GM15510 (cell line): ENCODE data around the gene CD2AP.

Source experiments
- POLR2A ChIP-seq: IDR thresholded peaks from 3 replicates; pipeline ENCODE4 v1.6.1; 2011; ENCODE audit warnings: borderline replicate concordance; ENCODE audit not compliant: insufficient read length; ENCODE audit errors: extremely low read depth

CD2AP gene

DNA sequence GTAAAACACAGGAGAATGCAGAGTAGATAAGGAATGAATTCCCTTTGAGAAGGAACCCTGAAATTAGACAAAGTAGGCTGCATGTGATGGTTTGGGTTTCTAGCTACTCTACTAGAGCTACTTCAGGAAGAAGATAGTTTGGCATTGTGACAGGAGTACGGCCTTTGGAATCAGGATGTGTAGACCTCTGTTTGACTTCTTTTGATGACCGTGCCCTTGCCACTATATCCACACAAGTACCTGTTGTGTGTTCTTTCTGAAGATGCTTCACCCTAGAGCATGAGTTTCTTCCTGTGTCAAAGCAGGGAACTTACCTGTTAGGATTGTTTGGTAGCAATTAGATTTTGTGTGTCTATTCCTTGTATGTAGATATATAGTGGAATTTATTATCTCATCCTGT lies 41.7 kb downstream of the CD2AP start:
- TF ChIP-seq POLR2A = no peak

DNA sequence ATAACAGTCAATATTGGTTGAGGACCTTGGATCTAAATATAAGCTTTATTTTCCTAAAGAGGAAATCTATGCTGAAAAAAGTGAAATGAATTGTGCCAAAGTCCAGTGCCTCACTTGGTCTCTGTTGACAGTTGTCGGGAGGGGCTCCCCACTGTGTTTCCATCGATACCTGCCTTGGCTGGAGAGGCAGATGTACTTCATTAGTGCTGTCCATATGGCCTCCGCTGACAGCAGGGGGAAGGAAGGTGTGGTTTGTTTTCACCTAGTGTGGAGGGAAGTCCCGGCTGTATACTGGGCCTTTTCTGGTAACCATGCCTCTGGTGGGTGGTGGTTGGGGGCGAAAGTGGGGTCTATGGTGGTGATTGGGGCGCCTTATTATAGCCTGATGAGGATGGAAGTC lies 42.7 kb downstream of the CD2AP start:
- no peak for TF ChIP-seq POLR2A

DNA sequence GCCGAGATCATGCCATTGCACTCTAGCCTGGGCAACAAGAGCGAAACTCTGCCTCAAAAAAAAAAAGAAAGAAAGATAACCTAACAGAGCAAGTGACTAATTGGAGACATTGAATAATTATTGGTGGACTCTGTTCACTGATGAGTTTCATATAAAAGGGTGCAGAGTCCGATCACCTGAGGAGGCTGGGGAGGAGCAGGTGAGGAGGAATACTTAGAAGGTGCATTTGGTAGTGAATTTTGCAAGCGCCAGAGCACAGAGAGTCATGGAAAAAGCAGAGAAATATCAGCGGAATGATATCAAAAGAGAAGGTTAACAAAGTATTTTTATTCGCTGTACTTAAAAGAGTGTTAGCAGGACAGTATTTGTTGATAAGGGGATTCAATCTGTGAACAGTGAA lies 44.4 kb downstream of the CD2AP start:
- TF ChIP-seq POLR2A = no peak

DNA sequence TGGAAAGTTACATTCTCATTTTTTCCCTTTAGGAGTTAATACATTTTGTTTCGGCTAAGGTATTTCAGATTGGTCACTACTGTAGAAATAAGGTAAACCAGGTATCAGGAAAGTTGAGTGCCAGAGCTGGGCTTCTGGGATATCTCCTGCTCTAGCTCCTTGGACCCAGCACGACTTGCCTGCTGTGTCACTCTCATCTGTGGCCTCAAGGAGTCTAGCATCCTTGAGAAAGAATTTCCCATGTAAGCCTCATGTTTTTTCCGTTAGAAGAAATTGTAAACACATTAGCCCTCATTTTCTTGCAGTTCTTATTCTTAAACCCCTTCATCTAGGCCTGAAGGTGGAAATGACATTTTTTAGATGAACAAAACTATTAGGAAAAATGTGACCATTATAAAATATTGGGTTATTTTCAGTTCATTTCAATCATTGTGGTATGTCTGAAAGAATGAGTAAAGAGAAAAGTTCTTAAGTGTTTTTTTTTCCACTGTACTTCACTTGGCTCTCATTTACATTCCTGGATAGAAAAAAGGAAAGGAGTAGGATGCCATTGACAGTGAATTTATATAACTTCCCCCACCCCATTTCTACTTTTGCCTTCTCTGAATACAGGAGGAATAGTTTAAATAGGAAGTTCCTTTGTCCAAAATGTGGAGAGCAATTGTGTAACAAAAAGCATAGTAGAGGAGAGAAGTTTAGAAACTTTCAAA lies 46.7 kb downstream of the CD2AP start:
- no peak for TF ChIP-seq POLR2A

DNA sequence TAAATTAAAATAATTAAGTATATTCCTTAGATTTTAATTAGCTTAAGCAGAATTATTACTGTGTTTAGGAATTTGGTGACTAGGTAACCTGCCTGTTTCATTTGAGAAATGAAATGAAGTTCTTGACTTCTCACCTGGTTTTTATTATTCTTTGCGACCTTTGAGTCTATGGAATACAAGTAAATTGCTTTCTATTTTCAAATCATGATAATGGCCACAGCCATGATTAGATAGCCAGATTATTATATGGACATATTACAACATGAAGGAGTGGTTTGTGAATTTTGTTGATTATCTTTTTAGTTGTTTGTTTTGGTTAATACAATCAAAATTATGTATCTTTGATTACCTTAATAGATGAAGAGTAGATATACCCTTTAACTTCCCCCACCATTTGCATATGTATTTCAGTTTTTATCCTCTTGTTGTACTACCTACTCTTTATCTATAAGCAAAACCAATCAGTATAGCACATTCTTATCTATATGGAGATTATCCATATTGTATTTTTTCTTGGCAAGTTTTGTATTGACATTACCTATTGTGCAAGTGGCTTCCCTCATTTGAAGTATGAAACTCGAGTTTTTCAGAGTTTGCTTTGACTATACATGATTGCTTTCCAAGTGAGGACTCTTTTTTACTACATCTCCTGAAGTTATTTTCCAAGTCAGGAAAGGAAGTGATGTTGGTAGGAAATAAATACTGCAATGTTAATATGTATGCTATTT lies 47.9 kb downstream of the CD2AP start:
- TF ChIP-seq POLR2A = no peak

DNA sequence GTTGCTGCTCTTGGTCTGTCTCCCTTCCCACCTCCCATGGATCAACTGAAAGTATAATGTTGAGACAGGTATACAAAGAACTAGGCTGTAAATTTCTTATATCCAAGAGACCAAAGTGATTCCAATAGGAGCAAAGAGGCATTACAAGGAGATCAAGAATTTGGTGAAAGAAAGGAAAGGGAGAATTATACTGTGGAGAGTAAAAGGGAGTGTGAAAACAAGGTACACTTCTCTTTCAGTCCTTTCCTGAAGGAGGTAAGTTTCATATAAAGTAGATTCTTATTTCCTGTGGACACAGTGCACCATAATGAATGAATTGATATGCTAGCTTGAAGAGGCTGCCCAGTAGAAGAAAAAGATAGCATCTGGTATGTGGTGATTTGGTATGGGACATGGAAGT lies 49.7 kb downstream of the CD2AP start:
- TF ChIP-seq POLR2A = no peak

DNA sequence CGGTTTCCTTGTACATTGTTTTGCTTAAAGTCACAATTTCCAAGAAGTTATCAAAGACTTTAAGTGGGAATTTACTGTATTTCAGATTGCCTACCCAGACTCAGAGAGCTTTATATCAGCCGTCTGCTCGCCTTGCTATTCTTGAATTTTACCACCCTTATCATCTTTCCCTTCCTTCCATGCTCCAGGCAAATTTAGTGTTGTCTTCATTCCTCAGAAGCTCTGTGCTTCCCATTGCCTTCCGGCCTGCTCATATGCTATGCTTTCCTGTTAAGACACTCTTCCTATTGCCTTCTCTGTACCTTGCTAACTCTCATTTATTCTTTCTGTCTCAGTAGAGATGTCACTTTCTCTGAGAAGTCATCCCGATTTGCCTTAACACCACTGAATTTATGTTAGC lies 52.1 kb downstream of the CD2AP start:
- no peak for TF ChIP-seq POLR2A

DNA sequence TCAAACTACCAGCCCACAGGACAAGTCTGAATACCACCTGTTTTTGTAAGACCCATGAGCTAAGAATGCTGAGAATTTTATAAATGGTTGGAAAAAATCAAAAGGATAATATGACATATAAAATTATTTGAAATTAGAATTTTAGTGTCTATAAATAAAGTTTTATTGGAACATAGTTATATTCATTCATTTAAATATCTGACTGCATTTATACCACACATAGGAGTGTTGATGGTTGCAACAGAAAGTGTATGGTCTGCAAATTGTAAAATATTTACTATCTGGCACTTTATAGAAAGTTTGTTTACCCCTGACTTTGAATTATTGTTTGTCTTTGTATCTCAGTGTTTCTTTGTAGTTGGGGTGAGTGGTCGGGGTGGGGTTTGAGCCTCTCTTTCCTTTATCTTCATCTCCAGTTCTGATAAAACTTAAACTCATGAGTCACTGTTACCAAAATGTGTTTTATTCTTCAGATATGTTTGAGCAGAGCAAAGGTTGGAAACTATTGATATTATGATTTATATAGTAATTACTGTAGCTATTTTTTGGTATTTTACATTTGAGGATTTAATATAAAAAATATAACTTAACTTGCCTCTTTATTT lies 55.5 kb downstream of the CD2AP start:
- TF ChIP-seq POLR2A = no peak

DNA sequence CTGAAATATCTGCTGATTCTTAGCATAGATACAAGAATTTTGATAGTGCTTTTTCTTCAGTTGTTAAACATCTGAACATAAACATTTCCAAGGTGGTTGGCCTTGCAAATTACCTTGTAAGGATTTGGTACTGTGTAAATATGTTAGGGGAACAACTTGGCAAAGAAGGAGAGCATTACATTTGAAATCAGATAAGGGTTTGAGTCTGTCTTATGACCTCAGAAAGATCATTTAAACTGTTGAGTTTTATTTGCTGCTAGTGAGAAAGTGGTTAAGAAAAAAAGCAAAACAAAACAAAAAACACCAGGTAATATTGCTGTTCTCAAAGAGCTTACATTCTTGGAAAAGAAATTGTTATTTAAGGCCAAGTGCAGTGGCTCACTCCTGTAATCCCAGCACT lies 56.5 kb downstream of the CD2AP start:
- TF ChIP-seq POLR2A = no peak

DNA sequence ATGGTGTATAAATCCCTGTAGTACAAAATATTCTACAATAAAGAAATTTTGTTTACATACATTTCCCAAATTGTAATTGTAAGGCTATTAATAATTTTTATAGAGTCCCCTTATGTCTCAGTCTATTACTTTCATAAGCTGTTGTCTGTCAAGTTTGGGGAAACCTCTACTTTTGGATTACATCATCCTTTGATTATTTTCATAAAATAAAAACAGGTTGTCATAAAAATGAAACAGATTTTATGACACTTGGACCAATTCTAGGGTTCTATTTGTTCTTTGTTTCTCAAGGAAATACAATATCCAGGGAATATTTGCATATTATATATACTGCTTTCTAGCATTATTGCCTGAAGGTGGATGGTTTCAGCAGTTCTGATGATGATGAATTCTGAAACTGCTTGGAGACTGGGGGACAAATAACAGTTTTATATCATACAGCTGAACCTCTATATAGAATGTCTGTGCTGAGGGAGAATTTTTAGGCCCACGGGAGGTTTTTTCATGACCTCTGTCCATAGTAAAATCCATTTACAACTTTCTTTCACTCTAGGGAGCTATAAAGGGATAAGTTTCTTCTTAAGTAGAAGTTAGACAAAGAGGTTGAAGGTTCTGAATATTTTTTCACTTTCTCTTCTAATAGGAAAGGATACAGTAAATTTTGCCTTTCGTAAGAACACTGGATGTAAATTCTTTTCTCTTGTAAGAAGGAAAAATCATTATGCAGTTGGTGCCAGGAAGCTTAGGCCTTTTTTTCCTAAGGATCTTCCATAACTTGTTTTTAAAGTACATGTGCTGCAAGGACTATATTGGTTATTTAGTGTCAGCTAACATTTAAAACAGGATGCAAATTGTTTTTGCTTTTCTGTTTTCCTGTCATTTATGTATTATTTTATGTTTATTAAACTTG lies 58.0 kb downstream of the CD2AP start:
- no peak for TF ChIP-seq POLR2A

DNA sequence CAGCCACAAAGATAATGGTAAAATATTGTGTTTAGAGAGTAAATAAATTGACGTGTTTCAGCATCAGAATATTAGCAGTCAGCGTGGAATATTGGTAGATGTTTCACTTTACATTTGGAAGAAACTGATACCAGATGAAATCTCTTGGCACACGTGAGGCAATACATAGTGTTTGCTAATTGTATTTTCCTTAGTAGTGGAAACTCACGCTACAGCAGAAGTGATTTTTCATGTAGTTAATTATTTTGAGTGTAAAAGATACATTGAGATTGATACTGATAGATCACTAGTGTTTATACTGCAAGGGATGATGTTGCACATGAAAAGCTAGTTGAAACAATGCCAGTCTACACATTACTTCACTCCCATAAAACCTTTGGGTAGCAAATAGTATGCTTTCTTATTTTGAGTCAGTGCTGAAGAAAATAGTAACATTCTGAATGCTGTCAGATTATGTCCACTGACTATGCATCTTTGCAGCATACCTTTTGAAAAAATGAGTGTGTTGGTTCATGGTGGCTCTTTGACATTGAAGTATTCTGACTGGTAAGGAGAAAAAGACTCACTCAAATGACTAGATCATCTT lies 59.3 kb downstream of the CD2AP start:
- TF ChIP-seq POLR2A = no peak

DNA sequence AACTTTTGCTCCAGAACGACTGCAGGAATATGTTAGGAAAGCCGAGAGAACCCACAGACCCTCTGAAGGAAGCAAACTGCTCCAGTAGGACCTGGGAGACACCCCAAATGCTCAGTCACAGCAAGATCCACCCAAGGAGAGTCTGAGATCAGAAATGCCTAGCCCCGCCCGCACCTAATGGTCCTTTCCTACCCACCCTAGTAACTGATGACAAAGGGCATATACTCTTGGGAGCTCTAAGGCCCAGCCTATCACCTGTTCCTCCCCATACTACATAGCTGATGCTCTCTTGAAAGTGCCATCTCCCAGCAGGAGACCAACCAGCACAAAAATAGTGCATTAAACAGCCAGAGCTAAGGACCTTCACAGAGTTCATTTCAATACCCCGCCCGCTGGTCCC lies 67.6 kb downstream of the CD2AP start:
- TF ChIP-seq POLR2A = no peak

DNA sequence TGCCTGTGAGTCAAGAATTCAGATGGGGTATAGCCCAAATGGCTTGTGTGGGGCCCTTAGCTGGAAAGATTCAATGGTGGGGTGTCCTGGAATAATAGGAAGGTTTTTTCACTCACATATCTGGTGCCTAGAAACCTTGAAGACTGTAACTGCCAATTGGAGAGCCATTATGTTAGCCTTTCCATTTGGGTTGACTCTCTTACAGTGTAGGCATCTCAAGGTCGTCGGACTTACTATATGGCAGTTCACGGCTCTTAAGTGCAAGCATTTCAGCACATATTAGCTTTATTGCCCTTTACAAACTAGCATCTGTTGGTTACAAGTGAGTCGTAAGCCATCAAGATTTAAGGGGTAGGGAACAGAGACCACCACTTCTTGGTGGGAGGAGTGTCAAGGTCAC lies 74.1 kb downstream of the CD2AP start:
- no peak for TF ChIP-seq POLR2A

DNA sequence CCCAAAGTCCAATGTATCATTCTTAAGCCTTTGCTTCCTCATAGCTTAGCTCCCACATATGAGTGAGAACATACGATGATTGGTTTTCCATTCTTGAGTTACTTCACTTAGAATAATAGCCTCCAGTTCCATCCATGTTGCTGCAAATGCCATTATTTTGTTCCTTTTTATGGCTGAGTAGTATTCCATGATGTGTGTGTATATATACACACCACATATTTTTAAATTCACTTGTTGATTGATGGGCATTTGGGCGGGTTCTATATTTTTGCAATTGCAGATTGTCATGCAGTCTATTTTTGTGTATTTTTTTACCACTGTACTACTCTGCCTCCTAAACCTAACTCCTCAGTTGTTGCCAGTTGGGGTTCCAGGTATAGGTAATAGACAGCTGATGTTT lies 74.7 kb downstream of the CD2AP start:
- no peak for TF ChIP-seq POLR2A

DNA sequence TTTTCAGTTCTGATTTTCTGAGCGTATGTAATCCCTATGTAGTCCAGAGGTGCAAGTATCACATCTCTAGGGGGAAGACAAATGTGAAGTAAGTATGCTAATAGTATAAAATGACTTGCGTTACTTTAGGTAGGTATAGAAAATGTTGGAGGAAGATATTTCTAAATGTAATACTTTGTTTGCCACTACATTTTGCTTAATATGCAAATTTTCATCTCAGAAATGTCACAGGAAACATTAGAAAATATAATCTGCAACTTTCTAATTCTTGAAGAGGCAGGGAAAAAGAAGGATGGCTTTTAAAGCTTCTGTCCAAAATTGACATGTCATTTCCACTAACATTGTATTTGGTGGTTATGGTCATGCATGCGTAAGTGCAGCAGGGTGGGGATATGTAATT lies 85.6 kb downstream of the CD2AP start:
- no peak for TF ChIP-seq POLR2A

DNA sequence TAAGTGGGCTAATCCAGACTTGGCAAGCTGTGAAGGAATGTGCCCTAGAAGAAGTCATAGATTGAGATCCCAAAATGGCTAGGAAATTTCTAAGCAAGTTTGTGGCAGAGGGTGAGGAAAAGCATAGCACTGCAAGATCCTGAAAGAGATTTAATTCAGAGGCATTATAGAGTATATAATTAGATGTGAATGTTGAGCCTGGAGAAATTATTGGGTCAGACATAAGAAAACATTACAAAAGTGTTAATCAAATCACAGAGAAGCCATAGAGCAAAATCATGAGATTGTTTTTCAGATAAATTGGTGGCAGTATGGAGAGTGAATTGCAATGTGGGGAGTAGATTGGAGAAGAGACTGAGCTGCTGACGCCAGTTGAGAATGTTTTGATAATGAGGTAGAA lies 90.0 kb downstream of the CD2AP start:
- TF ChIP-seq POLR2A = no peak

DNA sequence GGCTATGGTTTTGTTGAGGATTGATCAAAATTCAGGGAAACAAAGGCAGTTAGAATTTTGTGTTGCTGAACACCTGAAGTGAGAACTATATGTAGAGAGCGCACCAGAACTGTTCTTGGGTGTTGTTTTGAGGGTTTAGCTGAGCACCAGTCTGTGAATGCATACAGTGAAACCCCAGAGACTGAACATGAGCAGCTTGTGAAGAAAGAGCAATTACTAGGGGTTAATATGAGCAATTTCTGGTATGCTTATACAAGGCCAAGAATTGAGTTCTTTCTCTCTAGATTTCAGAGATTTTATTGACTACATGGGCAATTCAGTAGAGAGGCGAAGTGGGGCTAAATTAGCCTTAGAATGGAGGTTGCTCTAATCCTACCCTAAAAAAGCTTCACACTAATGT lies 93.9 kb downstream of the CD2AP start:
- TF ChIP-seq POLR2A = no peak
